ENCODE data around the gene TBX1.

Gene TBX1

GRCh38 chr22:19808873-19809478 is 48.4 kb downstream of the TBX1 start:
- in situ Hi-C loops (cut with MboI; ENCODE audit: low sequenced_read_pairs) = no loop called here

- in situ Hi-C loops (cut with MboI; ENCODE audit: low sequenced_read_pairs) = no loop called here
These were observed 49.2 kb downstream of the TBX1 start for GRCh38 chr22:19809741-19810140.

GRCh38 chr22:19810381-19811201 is 50.0 kb downstream of the TBX1 start:
- in situ Hi-C loops (cut with MboI; ENCODE audit: low sequenced_read_pairs) = no loop called here

GRCh38 chr22:19811211-19811621 is 50.6 kb downstream of the TBX1 start:
- in situ Hi-C loops (cut with MboI; ENCODE audit: low sequenced_read_pairs) = no loop called here

GRCh38 chr22:19811811-19812771 is 51.5 kb downstream of the TBX1 start:
- in situ Hi-C loops (cut with MboI; ENCODE audit: low sequenced_read_pairs) = no loop called here

- in situ Hi-C loops (cut with MboI; ENCODE audit: low sequenced_read_pairs) = no loop called here
These were observed 52.3 kb downstream of the TBX1 start for GRCh38 chr22:19812910-19813309.

- in situ Hi-C loops (cut with MboI; ENCODE audit: low sequenced_read_pairs) = no loop called here
These were observed 53.9 kb downstream of the TBX1 start for GRCh38 chr22:19814428-19814827.

GRCh38 chr22:19815093-19815822 is 54.7 kb downstream of the TBX1 start:
- in situ Hi-C loops (cut with MboI; ENCODE audit: low sequenced_read_pairs) = no loop called here

GRCh38 chr22:19815823-19816290 is 55.3 kb downstream of the TBX1 start:
- in situ Hi-C loops (cut with MboI; ENCODE audit: low sequenced_read_pairs) = no loop called here

- in situ Hi-C loops (cut with MboI; ENCODE audit: low sequenced_read_pairs) = no loop called here
These were observed 56.0 kb downstream of the TBX1 start for GRCh38 chr22:19816372-19817119.

Data from HL-60/S4 treated with retinoic acid at 250 ng/mL for 4 days and 3 days (cell line).